MG63 (cell line): Measurements from ENCODE around the gene MUC3A. TPM values are rescaled to one million over a fixed set of nuclear protein-coding genes. Genes with fewer than 3 reads are reported as not detected.
"Not testable (repeated sequence)": the region's sequence is repeated elsewhere in the genome, so short reads cannot be mapped to it uniquely, and the experiment has no call there.

Source experiments
- DNase-seq: peaks from one replicate; pipeline ENCODE4 v3.0.0-alpha.2; 2020
- H3K27me3 ChIP-seq: fragments of 250-450 bp; sonication (Bioruptor Pico); 2 replicates; pipeline ENCODE4 v1.5.1; 2020; ENCODE audit warnings: mild to moderate bottlenecking, moderate library complexity
- H3K36me3 ChIP-seq: fragments of 250-450 bp; sonication (Bioruptor Pico); 2 replicates; pipeline ENCODE4 v1.5.1; 2020; ENCODE audit warnings: mild to moderate bottlenecking, moderate library complexity
- H3K4me3 ChIP-seq: fragments of 250-450 bp; sonication (Bioruptor Pico); 2 replicates; pipeline ENCODE4 v1.5.1; 2020; ENCODE audit warnings: mild to moderate bottlenecking, moderate library complexity
- H3K9me3 ChIP-seq: fragments of 250-450 bp; sonication (Bioruptor Pico); 2 replicates; pipeline ENCODE4 v1.5.1; 2020; ENCODE audit warnings: mild to moderate bottlenecking, moderate library complexity
- total RNA-seq: library from RNA; depleted of rRNA; stranded (reverse); fragments of >200 nt; shearing (Covaris generic); gene quantifications from 2 replicates; pipeline ENCODE4 v1.2.3, GENCODE V29; 2014; ENCODE audit warnings: low replicate concordance; rRNA removed

Gene MUC3A
- total RNA-seq, 1 experiment from 2014 or later: not detected

- not testable (repeated sequence) for H3K4me3 ChIP-seq, H3K36me3 ChIP-seq, H3K9me3 ChIP-seq, H3K27me3 ChIP-seq
- DNase-seq: peak; percentile 26
Measured at GRCh38 chr7:100985033-100985797, 35.9 kb downstream of the MUC3A start.

- DNase-seq: no peak
- Histone ChIP-seq H3K9me3 (no peaks in the 10 kb centered on the region), H3K36me3 (no peaks in the 10 kb centered on the region), H3K27me3 (no peaks in the 10 kb centered on the region), H3K4me3 (no peak overlapping the region)
Measured at GRCh38 chr7:100991631-100992030, 42.3 kb downstream of the MUC3A start.

DNA sequence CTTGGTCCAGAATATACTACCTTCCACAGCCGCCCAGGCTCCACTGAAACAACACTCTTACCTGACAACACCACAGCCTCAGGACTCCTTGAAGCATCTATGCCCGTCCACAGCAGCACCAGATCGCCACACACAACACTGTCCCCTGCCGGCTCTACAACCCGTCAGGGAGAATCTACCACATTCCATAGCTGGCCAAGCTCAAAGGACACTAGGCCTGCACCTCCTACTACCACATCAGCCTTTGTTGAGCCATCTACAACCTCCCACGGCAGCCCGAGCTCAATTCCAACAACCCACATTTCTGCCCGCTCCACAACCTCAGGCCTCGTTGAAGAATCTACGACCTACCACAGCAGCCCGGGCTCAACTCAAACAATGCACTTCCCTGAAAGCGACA, 42.9 kb downstream of the MUC3A start:
- DNase-seq, H3K27me3 ChIP-seq, H3K36me3 ChIP-seq, H3K4me3 ChIP-seq, H3K9me3 ChIP-seq: not testable (repeated sequence)

- H3K36me3 ChIP-seq, H3K27me3 ChIP-seq, H3K4me3 ChIP-seq, DNase-seq, H3K9me3 ChIP-seq: not testable (repeated sequence)
Measured at GRCh38 chr7:100994671-100995070, 45.3 kb downstream of the MUC3A start.

GRCh38 chr7:100998530-100998929, 49.2 kb downstream of the MUC3A start:
- not testable (repeated sequence) for H3K9me3 ChIP-seq, DNase-seq, H3K36me3 ChIP-seq, H3K27me3 ChIP-seq, H3K4me3 ChIP-seq

DNA sequence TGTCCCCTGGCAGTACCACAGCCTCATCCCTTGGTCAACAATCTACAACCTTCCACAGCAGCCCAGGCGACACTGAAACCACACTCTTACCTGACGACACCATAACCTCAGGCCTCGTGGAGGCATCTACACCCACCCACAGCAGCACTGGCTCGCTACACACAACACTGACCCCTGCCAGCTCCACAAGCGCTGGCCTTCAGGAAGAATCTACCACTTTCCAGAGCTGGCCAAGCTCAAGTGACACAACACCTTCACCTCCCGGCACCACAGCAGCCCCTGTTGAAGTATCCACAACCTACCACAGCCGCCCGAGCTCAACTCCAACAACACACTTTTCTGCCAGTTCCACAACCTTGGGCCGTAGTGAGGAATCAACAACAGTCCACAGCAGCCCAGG, 50.0 kb downstream of the MUC3A start:
- H3K9me3 ChIP-seq, H3K27me3 ChIP-seq, H3K4me3 ChIP-seq, H3K36me3 ChIP-seq, DNase-seq: not testable (repeated sequence)

- not testable (repeated sequence) for H3K36me3 ChIP-seq, H3K27me3 ChIP-seq, H3K9me3 ChIP-seq, H3K4me3 ChIP-seq, DNase-seq
Measured at GRCh38 chr7:101000025-101000424, 50.7 kb downstream of the MUC3A start.

DNA sequence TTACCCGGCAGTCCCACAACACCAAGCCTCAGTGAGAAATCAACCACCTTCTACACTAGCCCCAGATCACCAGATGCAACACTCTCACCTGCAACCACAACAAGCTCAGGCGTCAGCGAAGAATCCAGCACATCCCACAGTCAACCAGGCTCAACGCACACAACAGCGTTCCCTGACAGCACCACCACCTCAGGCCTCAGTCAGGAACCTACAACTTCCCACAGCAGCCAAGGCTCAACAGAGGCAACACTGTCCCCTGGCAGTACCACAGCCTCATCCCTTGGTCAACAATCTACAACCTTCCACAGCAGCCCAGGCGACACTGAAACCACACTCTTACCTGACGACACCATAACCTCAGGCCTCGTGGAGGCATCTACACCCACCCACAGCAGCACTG, 53.0 kb downstream of the MUC3A start:
- not testable (repeated sequence) for H3K27me3 ChIP-seq, H3K4me3 ChIP-seq, DNase-seq, H3K9me3 ChIP-seq, H3K36me3 ChIP-seq

DNA sequence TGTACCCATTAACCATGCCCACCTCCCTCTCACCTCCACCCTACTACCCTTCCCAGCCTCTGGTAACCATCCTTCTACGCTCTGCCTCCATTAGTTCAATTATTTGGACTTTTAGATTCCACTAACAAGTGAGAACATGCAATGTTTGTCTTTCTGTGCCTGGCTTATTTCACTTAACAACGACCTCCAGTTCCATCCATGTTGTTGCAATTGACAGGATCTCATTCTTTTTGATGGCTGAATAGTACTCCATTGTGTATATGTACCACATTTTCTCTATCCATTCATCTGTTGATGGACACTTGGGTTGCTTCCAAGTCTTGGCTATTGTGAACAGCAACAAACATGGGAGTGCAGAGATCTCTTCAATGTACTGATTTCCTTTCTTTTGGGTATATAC, 58.0 kb downstream of the MUC3A start:
- H3K9me3 ChIP-seq, H3K4me3 ChIP-seq, DNase-seq, H3K27me3 ChIP-seq, H3K36me3 ChIP-seq: not testable (repeated sequence)

DNA sequence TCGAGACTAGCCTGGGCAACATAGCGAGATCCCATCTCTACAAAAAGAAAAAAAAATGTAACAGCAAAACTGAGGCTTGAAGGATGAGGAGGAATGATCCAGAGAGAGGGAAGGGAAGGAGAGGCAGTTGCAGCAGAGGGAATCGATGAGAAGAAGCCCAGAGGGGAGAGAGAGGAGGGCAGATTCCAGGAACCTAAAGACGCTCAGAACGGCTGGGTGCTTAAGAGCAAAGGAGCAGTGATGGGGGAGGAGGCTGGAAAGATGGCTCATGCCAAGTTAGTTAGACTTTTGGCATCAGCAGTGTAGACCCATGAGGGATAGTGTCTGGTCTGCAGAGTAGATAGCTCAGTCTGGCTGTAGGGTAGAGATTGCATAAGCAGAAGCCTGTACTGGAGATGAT, 60.3 kb downstream of the MUC3A start:
- Histone ChIP-seq H3K9me3 (no peaks in the 10 kb centered on the region), H3K27me3 (no peaks in the 10 kb centered on the region), H3K4me3 (no peak overlapping the region), H3K36me3 (no peaks in the 10 kb centered on the region)
- DNase-seq: no peak

- H3K27me3 ChIP-seq: no peaks in the 10 kb centered on the region
Measured at GRCh38 chr7:101012931-101013330, 63.6 kb downstream of the MUC3A start.

DNA sequence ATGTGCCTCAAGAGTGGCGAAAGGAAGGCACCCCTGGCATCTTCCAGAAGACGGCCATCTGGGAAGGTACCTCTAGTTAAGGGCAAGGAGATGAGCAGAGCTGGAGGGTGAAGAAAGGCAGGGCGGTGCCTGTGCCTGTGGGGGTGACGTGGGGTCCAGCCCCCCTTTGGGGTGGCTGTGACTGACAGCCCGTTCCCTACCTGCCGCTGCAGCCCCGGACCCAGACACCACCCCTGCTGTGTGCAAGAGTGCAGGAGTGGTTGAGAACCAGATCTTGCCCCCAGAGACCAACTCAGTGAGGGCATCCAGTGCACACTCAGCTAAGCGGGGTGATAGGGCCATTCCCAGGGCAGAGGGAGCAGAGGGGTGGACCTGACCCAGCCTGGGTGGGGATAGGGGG, 66.3 kb downstream of the MUC3A start:
- Histone ChIP-seq H3K9me3 (no peaks in the 10 kb centered on the region), H3K27me3 (no peaks in the 10 kb centered on the region), H3K4me3 (no peak overlapping the region), H3K36me3 (no peaks in the 10 kb centered on the region)
- no peak for DNase-seq

More at GRCh38 chr7:101012931-101013330, 63.6 kb downstream of the MUC3A start:
- no peaks in the 10 kb centered on the region for H3K36me3 ChIP-seq
- H3K4me3 ChIP-seq: no peak overlapping the region
- H3K9me3 ChIP-seq: no peaks in the 10 kb centered on the region
- no peak for DNase-seq

DNA sequence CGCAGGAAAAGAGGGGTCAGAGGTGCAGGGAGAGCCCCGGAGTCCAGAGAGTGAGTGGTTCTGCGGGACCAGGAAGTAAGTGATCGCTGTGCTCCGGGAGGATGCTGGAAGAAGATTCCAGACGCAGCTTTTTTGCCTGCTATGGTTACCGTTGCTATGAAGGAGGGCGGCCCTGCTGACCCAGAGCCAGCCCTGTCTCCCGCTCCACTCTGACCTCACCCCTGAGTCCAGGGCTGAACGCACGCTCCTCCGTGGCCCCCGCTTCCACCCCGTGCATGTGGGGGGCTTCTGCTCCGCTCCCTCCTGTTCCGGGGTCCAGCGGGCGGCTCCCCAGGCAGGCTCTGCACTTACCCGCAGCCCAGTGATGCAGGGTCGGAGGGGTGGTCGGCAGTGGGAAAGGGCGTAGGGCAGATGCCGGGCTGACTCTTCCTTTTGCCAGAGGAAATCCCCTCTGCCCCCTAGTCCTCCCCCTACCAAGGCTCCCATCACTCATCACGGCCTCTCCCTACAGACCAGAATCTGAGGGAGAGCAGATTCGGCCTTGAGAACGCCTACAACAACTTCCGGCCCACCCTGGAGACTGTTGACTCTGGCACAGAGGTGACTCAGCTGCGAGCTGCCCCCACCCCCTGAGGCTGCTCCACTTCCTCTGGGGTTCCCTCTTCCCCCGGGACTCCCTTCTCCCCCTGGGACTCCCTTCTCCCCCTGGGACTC, 67.9 kb downstream of the MUC3A start:
- H3K27me3 ChIP-seq: no peaks in the 10 kb centered on the region
- H3K9me3 ChIP-seq: no peaks in the 10 kb centered on the region
- peak overlapping the region; percentile 21 for H3K4me3 ChIP-seq
- no peaks in the 10 kb centered on the region for H3K36me3 ChIP-seq
- DNase-seq: peak; percentile 60

Other genes with a start within 250 kb of the MUC3A start
- gene POP7, start 243.4 kb upstream of the MUC3A start, total RNA-seq: 41.5 and 92.8 TPM in 2 replicates
- not detected in 2 replicates for gene EPO, start 229.1 kb upstream of the MUC3A start, total RNA-seq
- gene ZAN, start 215.9 kb upstream of the MUC3A start, total RNA-seq: not detected in 2 replicates
- 42.7 and 72.5 TPM in 2 replicates for gene EPHB4, start 122.0 kb upstream of the MUC3A start, total RNA-seq
- gene SLC12A9, start 96.8 kb upstream of the MUC3A start, total RNA-seq: 12.0 and 13.6 TPM in 2 replicates
- 147 and 173 TPM in 2 replicates for gene TRIP6, start 82.1 kb upstream of the MUC3A start, total RNA-seq
- 60.3 and 102 TPM in 2 replicates for gene SRRT, start 74.4 kb upstream of the MUC3A start, total RNA-seq
- gene UFSP1, start 59.8 kb upstream of the MUC3A start, total RNA-seq: 5.4 and 6.8 TPM in 2 replicates
- not detected in 2 replicates for gene ACHE, start 53.6 kb upstream of the MUC3A start, total RNA-seq
- gene MUC12, start 20.0 kb downstream of the MUC3A start, total RNA-seq: not detected in 2 replicates
- gene MUC17, start 70.5 kb downstream of the MUC3A start, total RNA-seq: not detected in 2 replicates
- gene TRIM56, start 135.9 kb downstream of the MUC3A start, total RNA-seq: 2.3 and 25.4 TPM in 2 replicates
- gene SERPINE1, start 177.6 kb downstream of the MUC3A start, total RNA-seq: 59.2 and 73.4 TPM in 2 replicates
- 153 and 159 TPM in 2 replicates for gene AP1S1, start 204.9 kb downstream of the MUC3A start, total RNA-seq
- 0.63 TPM in 1 of 2 replicates, not detected in the other for gene VGF, start 216.0 kb downstream of the MUC3A start, total RNA-seq
- gene NAT16, start 230.8 kb downstream of the MUC3A start, total RNA-seq: not detected in 2 replicates